Kidney (tissue), 14 donors: ENCODE measurements around the gene SALL1. TPM values are rescaled to one million over a fixed set of nuclear protein-coding genes. Genes with fewer than 3 reads are reported as not detected.

Experiments used
- DNase-seq, 5 donors: peaks; one replicate each; pipeline ENCODE4 v3.0.0-alpha.2; 2013 to 2020
- FAIRE-seq: peaks from 2 replicates; lab custom pipeline; 2012; peaks lifted over from hg19 to GRCh38; lab: Jason Lieb, UNC
- H3K27ac ChIP-seq, 2 donors: one replicate each; pipeline ENCODE4 v1.7.0; 2013; ENCODE audit warnings: low read depth in 2 of 2, low read length in 2 of 2, inconsistent platforms in 1 of 2
- H3K27me3 ChIP-seq: one replicate; pipeline ENCODE4 v1.7.1; 2013; ENCODE audit warnings: low read length, inconsistent platforms; ENCODE audit not compliant: control insufficient read depth, insufficient read depth
- H3K36me3 ChIP-seq, 3 donors: one replicate each; pipeline versions ENCODE4 v1.7.0 to v1.7.1; 2013; ENCODE audit warnings: low read length in 3 of 3, control low read depth in 1 of 3, inconsistent platforms in 1 of 3; ENCODE audit not compliant: insufficient read depth in 3 of 3, control insufficient read depth in 2 of 3
- H3K4me1 ChIP-seq, 3 donors: one replicate each; pipeline versions ENCODE4 v1.7.0 to v1.7.1; 2013; ENCODE audit warnings: low read length in 3 of 3, inconsistent platforms in 1 of 3, low read depth in 1 of 3; ENCODE audit not compliant: control insufficient read depth in 2 of 3, insufficient read depth in 2 of 3
- H3K4me3 ChIP-seq, 3 donors: one replicate each; pipeline versions ENCODE4 v1.7.0 to v1.8.1; 2013; ENCODE audit warnings: low read length in 3 of 3, control low read depth in 1 of 3, inconsistent platforms in 1 of 3
- H3K9ac ChIP-seq, 3 donors: one replicate each; pipeline versions ENCODE4 v1.7.0 to v1.7.1; 2013; ENCODE audit warnings: low read length in 3 of 3, control low read depth in 1 of 3, inconsistent platforms in 1 of 3
- H3K9me3 ChIP-seq, 3 donors: one replicate each; pipeline versions ENCODE4 v1.7.0 to v1.7.1; 2013; ENCODE audit warnings: low read length in 3 of 3, control low read depth in 1 of 3, inconsistent platforms in 1 of 3; ENCODE audit not compliant: control insufficient read depth in 2 of 3, insufficient read depth in 1 of 3
- CTCF ChIP-seq: IDR thresholded peaks from 3 replicates; pipeline ENCODE4 v1.5.1; 2012; ENCODE audit warnings: mild to moderate bottlenecking, moderate library complexity, borderline replicate concordance; ENCODE audit not compliant: insufficient read depth; ENCODE audit errors: extremely low read depth
- intact Hi-C: fragments of 100-400 bp; cut with DNase I; formaldehyde crosslinking; loops from one replicate; pipeline ENCODE4 v1.11.1; 2022
- polyA plus RNA-seq: library from polyadenylated mRNA; stranded (reverse); fragments of 350-450 nt; fragmentation: Illumina TruSeq; extraction: RNeasy Lipid Tissue Mini Kit (QIAGEN cat#74804); gene quantifications from one replicate; pipeline ENCODE4 v1.2.3, GENCODE V29; 2014; ENCODE audit warnings: low read depth, low replicate concordance; ENCODE audit not compliant: insufficient read depth
- total RNA-seq: library from RNA; stranded (reverse); fragmentation: NEBNext Ultra II Directional; extraction: Animal tissue kit (Norgen Biotek cat#: 25700); gene quantifications from one replicate; pipeline ENCODE4 v1.2.1, GENCODE V29; 2021
- donor health status: control.
- donor health status: control.
- donor health status: control.
- donor health status: control.
- donor health status: control.
- donor health status: DM: yes; HTN: yes; CAD: no.
- donor health status: Normal renal cell carcinoma (clear cell type).

The SALL1 gene
- total and polyA plus RNA-seq, 2 donors from 2014 or later = 15.3 to 75.3 TPM

GRCh38 chr16:51131619-51132018 is 19.5 kb downstream of the SALL1 start:
- H3K27ac ChIP-seq = no peak overlapping the region
- no peak overlapping the region for H3K9ac ChIP-seq
- FAIRE-seq = no peak
- H3K27me3 ChIP-seq = no peaks in the 10 kb centered on the region
- peaks cover 0 to 7% (median 2%) of the 10 kb centered on the region in 3 donors for H3K4me1 ChIP-seq
- no peak for TF ChIP-seq CTCF
- peak in 2 of 5 donors; percentile 40 to 45 for DNase-seq
- no peaks in the 10 kb centered on the region for H3K9me3 ChIP-seq
- intact Hi-C loops = no loop called here
- H3K4me3 ChIP-seq = no peak overlapping the region
- H3K36me3 ChIP-seq = peaks cover 0 to 2% (median 0%) of the 10 kb centered on the region in 3 donors

DNA sequence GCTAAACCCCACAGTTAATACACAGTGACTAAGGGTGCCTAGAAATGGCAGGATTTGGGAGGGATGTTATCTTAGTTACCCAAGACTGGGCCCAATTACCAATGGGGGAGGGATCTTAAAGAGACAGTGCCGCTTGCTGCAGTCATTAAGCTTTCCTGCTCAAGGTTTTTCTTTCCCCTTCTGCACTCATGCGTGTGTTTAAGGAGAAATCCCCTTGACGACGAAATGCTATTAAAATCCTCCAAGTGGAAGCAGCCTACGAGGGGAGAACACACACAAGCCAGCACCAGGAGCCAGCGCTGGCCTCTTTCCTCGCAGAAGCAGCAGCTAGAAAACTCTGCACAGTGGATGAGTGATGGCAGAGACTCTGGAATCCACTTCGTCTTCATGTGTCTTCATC is 22.0 kb downstream of the SALL1 start:
- DNase-seq = peak in 3 of 5 donors; percentile 87 to 97 (median 96)
- FAIRE-seq = no peak
- Histone ChIP-seq H3K4me3 (no peak overlapping the region), H3K4me1 (peaks cover 0 to 3% (median 0%) of the 10 kb centered on the region in 3 donors), H3K27me3 (no peaks in the 10 kb centered on the region), H3K27ac (no peak overlapping the region), H3K9me3 (no peaks in the 10 kb centered on the region), H3K36me3 (no peaks in the 10 kb centered on the region), H3K9ac (no peak overlapping the region)
- intact Hi-C loops = no loop called here
- no peak for TF ChIP-seq CTCF

GRCh38 chr16:51125992-51126391 is 25.1 kb downstream of the SALL1 start:
- FAIRE-seq = no peak
- no peak for TF ChIP-seq CTCF
- H3K9ac ChIP-seq = no peak overlapping the region
- no peaks in the 10 kb centered on the region for H3K36me3 ChIP-seq
- no peak overlapping the region for H3K27ac ChIP-seq
- DNase-seq = no peak
- intact Hi-C loops = no loop called here
- H3K27me3 ChIP-seq = no peaks in the 10 kb centered on the region
- H3K4me1 ChIP-seq = no peaks in the 10 kb centered on the region
- no peak overlapping the region for H3K4me3 ChIP-seq
- no peaks in the 10 kb centered on the region for H3K9me3 ChIP-seq

DNA sequence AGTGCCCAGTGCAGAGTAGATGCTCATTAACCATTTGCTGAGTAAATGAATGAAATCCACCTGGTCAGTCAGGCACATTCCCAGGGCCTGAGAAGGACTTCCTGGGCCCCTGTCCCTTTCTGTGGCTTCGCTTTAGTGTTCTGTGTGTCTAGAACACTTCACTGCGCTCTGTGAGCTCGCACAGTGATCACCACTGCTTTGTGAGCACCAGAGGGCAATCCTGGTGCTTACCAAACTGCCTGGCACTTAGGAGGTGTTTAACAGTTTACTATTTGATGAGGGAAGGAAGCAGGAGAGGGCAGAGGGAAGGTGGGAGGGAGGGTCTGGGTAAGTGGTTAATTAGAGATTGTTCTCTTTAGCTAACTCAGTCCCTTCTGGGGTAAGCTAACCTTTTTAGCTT is 26.2 kb downstream of the SALL1 start:
- Histone ChIP-seq H3K36me3 (no peaks in the 10 kb centered on the region), H3K4me1 (no peaks in the 10 kb centered on the region), H3K9ac (no peak overlapping the region), H3K9me3 (no peaks in the 10 kb centered on the region), H3K27me3 (no peaks in the 10 kb centered on the region), H3K27ac (no peak overlapping the region), H3K4me3 (no peak overlapping the region)
- intact Hi-C loops = no loop called here
- DNase-seq (no peak), FAIRE-seq (no peak)
- TF ChIP-seq CTCF = no peak
